Endothelial cell of hepatic sinusoid (primary cell): Measurements from ENCODE around the gene PRKAG2.

Experiments
- in situ Hi-C: cut with HindIII; loops from 2 replicates; pipeline ENCODE4 v1.10.0; 2017; ENCODE audit warnings: low sequenced_read_pairs

The PRKAG2 gene

GRCh38 chr7:151675196-151675920 lies 201.6 kb downstream of the PRKAG2 start:
- in situ Hi-C loops: no loop called here

- in situ Hi-C loops: no loop called here
Observed at GRCh38 chr7:151674161-151674920, 202.6 kb downstream of the PRKAG2 start.

DNA sequence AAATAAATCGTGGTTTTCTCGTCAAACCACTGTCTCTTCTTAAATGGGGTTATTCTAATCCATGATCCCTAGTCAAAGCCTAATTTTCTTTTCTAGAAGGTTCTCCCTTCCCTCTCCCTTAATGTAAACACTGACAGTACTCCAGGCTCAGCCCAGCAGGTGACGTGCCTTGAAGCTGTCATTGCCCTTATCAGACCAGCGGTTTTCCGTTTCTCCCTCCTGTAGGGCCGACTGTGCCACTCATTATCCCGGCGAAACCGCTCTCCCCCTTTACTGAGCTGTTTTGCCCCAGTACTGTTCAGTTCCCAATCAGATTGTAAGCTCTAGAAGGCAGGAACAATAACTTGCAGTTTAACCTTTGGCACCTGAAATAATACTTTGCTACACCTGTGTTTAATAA lies 203.7 kb downstream of the PRKAG2 start:
- in situ Hi-C loops: no loop called here

GRCh38 chr7:151672716-151673115 lies 204.2 kb downstream of the PRKAG2 start:
- in situ Hi-C loops: no loop called here

GRCh38 chr7:151671514-151671913 lies 205.4 kb downstream of the PRKAG2 start:
- in situ Hi-C loops: no loop called here

GRCh38 chr7:151669762-151670161 lies 207.2 kb downstream of the PRKAG2 start:
- in situ Hi-C loops: no loop called here

GRCh38 chr7:151666886-151667285 lies 210.0 kb downstream of the PRKAG2 start:
- in situ Hi-C loops: no loop called here

DNA sequence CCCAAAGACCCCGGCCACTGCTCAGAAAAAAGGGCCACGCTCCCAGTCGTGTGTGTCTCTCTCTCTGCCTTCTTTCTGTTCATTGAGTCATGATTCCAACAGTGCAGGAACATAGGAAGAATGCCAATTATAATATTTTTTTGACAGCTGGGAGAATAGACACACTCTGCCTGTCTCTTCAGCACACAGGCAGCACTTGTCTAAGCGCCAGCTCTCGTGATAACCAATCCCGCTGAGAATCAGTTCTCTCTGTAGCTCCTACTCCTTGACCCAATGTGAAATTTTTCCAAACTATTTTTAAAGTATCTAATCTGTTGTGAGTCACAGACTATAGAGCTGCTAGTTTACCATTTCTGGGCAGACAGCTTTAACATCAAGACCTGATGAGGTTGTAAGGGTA lies 211.5 kb downstream of the PRKAG2 start:
- in situ Hi-C loops: no loop called here

GRCh38 chr7:151664268-151664667 lies 212.6 kb downstream of the PRKAG2 start:
- in situ Hi-C loops: loop anchor here (5.0 kb wide), 1 partner anchor 33 kb away; no protein-coding TSS in a partner anchor

GRCh38 chr7:151663382-151664100 lies 213.4 kb downstream of the PRKAG2 start:
- in situ Hi-C loops: loop anchor here (5.0 kb wide), 1 partner anchor 34 kb away; no protein-coding TSS in a partner anchor

- in situ Hi-C loops: loop anchor here (5.0 kb wide), 1 partner anchor 35 kb away; no protein-coding TSS in a partner anchor
Observed at GRCh38 chr7:151662251-151662826, 214.6 kb downstream of the PRKAG2 start.

GRCh38 chr7:151661587-151661986 lies 215.3 kb downstream of the PRKAG2 start:
- in situ Hi-C loops: loop anchor here (5.0 kb wide), 1 partner anchor 36 kb away; no protein-coding TSS in a partner anchor

GRCh38 chr7:151660141-151660540 lies 216.8 kb downstream of the PRKAG2 start:
- in situ Hi-C loops: loop anchor here (5.0 kb wide), 1 partner anchor 37 kb away; no protein-coding TSS in a partner anchor

- in situ Hi-C loops: no loop called here
Observed at GRCh38 chr7:151659219-151659618, 217.7 kb downstream of the PRKAG2 start.

GRCh38 chr7:151658778-151659177 lies 218.1 kb downstream of the PRKAG2 start:
- in situ Hi-C loops: no loop called here

GRCh38 chr7:151657173-151657572 lies 219.7 kb downstream of the PRKAG2 start:
- in situ Hi-C loops: no loop called here

- in situ Hi-C loops: no loop called here
Observed at GRCh38 chr7:151655555-151655954, 221.4 kb downstream of the PRKAG2 start.

DNA sequence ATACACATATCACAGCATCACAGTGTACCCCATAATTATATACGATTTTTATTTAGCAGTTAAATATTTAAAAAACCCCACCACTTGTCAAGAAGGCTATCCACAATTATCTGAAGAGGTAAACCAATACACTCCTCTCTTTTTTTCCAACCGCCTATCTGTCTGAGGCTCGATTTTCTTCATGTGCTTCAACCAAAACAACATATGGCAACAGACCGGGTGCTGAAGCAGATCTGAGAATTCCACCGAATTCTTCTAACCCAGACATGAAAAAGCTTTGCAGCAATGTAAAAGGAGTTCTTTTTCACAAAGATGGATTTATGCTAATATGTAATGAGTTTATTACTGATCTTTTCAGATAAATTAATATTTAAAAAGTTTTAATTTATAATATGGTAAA lies 224.8 kb downstream of the PRKAG2 start:
- in situ Hi-C loops: no loop called here

DNA sequence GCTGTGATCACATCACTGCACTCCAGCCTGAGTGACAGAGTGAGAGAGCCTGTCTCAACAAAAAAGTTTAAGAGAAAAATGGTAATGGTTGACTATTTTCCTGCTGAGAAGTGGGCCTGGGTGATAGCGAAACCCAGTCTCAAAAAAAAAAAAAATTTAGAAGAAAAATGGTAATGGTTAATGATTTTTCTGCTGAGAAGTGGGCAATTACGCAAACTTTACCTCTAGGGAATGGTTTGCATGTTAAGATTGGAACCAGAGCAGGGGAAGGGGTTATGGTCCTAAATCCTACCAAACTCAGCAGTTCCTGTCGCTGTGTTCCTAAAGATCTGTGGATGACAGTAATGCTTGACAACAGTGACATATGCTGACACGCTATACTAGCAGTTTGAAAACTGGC lies 226.8 kb downstream of the PRKAG2 start:
- in situ Hi-C loops: no loop called here

GRCh38 chr7:151648429-151648828 lies 228.5 kb downstream of the PRKAG2 start:
- in situ Hi-C loops: no loop called here

DNA sequence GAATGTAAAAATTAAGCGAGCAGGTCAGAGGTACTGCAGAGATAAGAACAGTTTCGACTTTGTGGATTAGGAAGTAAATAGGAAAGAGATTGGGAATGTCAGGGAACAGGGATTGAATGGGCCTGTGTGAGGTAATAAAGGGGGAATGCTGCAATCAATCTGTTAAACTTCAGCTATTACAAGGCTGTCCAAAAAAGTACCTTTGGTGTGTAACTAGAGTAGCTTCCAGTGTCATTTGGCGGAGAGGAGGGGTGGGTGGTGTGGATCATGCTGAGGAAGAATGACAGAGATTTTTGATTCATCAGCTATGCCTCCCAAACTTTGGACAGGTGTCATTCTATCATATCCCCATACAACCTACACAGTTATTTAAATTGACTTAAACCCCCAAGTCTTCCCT lies 229.0 kb downstream of the PRKAG2 start:
- in situ Hi-C loops: no loop called here
